Gastroesophageal sphincter (tissue), 4 donors: Measurements from ENCODE around the gene FOXL1. TPM values are rescaled to one million over a fixed set of nuclear protein-coding genes. Genes with fewer than 3 reads are reported as not detected.
A peak's percentile ranks its signal among the peaks of the same experiment; 100 is the strongest.

Experiments
- ATAC-seq: fragments of 150-250 bp; one replicate; pipeline ENCODE4 v1.9.1; 2016; ENCODE audit warnings: mild to moderate bottlenecking, moderate library complexity
- H3K27ac ChIP-seq, 4 donors: fragments of 200-600 bp; sonication (generic) in 3 of 4; 1 replicate in 3 of 4; 2 replicates in 1 of 4; pipeline ENCODE4 v1.5.1; 2016 to 2019
- H3K27me3 ChIP-seq: fragments of 200-600 bp; sonication (generic); one replicate; pipeline ENCODE4 v1.5.1; 2019
- H3K36me3 ChIP-seq, 2 donors: fragments of 200-600 bp; sonication (generic); one replicate each; pipeline ENCODE4 v1.5.1; 2019; ENCODE audit warnings: control low read depth in 1 of 2
- H3K4me1 ChIP-seq, 3 donors: fragments of 200-600 bp; sonication (generic); 1 replicate in 2 of 3; 2 replicates in 1 of 3; pipeline ENCODE4 v1.5.1; 2016 to 2019; ENCODE audit warnings: control low read depth in 2 of 3
- H3K4me3 ChIP-seq, 2 donors: fragments of 200-600 bp; sonication (generic); one replicate each; pipeline ENCODE4 v1.5.1; 2019; ENCODE audit warnings: mild to moderate bottlenecking in 1 of 2, moderate library complexity in 1 of 2
- H3K9me3 ChIP-seq, 3 donors: fragments of 200-600 bp; sonication (generic); one replicate each; pipeline ENCODE4 v1.5.1; 2017 to 2019; ENCODE audit warnings: control low read depth in 2 of 3
- EP300 ChIP-seq: sonication (generic); formaldehyde crosslinking; IDR thresholded peaks from one replicate; pipeline ENCODE4 v1.6.1; 2017; ENCODE audit warnings: antibody characterized with exemption, mild to moderate bottlenecking
- POLR2A ChIP-seq, 2 donors: fragments of 450-650 bp; IDR thresholded peaks; one replicate each; pipeline ENCODE4 v1.6.1; 2017; ENCODE audit warnings: antibody characterized with exemption in 2 of 2, mild to moderate bottlenecking in 2 of 2, moderate library complexity in 1 of 2
- POLR2AphosphoS5 ChIP-seq: sonication (generic); formaldehyde crosslinking; IDR thresholded peaks from one replicate; pipeline ENCODE4 v1.6.1; 2017; ENCODE audit warnings: antibody characterized with exemption
- WGBS, 2 donors: methylation state at CpG; one replicate each; pipeline ENCODE4 v1.1.5; 2018; ENCODE audit warnings: low coverage in 1 of 2; 5-methylcytosine and 5-hydroxymethylcytosine counted together
- total RNA-seq, 4 donors: library from RNA; depleted of rRNA; stranded (reverse); fragments of >200 nt; gene quantifications; one replicate each; pipeline ENCODE4 v1.1.0, GENCODE V29; 2016
- TF ChIP-seq, protein P1 (sequence below), 4 experiments: fragments of 200-600 bp in 2 of 4; fragments of 450-650 bp in 2 of 4; sonication (generic) in 1 of 4; IDR thresholded peaks; one replicate each; pipeline ENCODE4 v1.5.1; 2017 to 2019; ENCODE audit warnings: antibody characterized with exemption in 4 of 4, mild to moderate bottlenecking in 2 of 4, moderate library complexity in 2 of 4

FOXL1 gene
- total RNA-seq, 4 donors from 2014 or later = 0.25 to 0.81 (median 0.58) TPM; not detected in 1

DNA sequence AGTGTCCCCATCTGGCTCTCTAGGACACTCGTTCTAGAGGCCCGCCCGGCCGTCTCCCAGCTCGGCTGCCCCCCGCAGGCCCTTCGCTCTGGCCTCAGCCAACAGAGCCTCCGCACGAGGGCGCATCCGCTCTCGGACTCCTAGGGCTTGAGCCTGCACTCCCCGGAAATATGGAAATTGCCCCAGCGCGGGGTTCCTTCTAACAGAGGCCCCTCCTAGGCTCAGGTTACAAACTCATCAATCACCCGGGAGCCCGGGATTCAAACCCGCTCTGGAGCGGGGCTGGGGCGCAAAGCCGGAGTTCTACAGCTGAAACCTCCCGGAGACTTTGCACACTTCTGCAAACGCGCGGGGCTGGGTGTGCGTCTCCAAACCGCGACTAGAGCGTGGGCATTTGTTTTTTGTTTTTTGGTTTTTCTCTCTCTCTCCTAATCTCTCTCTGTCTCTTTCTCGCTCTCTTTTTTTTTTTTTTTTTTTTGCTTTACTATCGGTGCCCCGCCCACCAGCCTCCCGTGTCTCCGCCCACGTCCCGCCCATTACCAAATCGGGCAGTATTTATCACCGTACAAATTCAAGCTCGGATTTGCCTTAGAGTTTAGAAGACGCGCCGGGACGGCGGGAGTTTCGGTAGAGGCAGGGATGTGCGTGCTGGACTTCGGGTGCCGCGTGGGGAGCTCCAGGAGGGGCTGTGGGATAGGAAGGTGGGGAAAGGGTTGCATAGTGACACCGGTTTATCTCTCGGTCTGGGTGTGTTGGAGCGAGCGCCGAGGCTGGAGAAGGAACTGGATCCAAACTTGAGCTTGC, 2.4 kb upstream of the FOXL1 start:
- peak overlapping the region in 1 of 2 donors; percentile 38 for H3K4me3 ChIP-seq

DNA sequence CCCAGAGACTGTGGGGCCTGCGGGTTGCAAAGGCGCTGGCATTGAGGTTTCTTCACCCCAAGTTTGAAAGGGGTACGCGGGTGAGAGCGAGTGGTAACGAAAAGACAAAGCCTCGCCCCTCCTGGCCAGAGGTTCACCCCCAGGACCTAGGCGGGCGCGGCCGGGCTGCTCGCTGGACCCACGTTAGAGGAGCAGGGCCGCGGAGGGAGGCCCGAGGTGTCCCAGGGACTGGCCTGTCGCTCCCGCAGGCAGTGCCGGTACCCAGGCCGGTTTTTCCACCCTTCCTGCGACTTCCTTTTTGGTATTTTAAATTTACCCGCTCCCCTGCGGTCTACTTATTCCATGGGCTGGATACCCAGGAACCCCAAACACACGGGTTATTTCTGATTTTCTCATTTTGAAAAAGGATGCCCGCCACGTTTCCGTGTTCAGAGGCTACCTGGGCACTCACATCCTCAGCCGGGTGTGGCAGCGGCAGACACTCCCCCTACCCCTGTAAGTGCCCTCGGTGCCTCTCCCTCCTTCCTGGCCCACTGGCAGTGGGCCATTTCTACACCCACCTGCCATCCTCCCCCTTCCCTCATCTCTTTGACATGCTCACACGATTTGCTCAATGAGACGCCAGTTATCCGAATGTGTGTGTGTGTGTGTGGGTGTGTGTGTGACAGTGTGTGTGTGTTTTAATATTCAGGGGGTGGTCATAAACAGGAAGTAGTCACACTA, 1.6 kb upstream of the FOXL1 start:
- Histone ChIP-seq H3K36me3 (no peaks in the 10 kb centered on the region), H3K9me3 (no peaks in the 10 kb centered on the region), H3K4me3 (peak overlapping the region in 1 of 2 donors; percentile 38), H3K4me1 (peaks cover 0 to 38% (median 3%) of the 10 kb centered on the region in 3 donors), H3K27ac (peak overlapping the region in 3 of 4 donors; percentile 14 to 67 (median 20)), H3K27me3 (peaks cover 100% of the 10 kb centered on the region)
- WGBS, 2 donors = 34 to 41% methylated on average over 8 to 12 of the region's 33 CpGs
- no peak for TF ChIP-seq POLR2AphosphoS5
- no peak for TF ChIP-seq POLR2A (IDR thresholded peaks at IDR 0.05)
- TF ChIP-seq EP300 = no peak
- TF ChIP-seq, protein P1, sequence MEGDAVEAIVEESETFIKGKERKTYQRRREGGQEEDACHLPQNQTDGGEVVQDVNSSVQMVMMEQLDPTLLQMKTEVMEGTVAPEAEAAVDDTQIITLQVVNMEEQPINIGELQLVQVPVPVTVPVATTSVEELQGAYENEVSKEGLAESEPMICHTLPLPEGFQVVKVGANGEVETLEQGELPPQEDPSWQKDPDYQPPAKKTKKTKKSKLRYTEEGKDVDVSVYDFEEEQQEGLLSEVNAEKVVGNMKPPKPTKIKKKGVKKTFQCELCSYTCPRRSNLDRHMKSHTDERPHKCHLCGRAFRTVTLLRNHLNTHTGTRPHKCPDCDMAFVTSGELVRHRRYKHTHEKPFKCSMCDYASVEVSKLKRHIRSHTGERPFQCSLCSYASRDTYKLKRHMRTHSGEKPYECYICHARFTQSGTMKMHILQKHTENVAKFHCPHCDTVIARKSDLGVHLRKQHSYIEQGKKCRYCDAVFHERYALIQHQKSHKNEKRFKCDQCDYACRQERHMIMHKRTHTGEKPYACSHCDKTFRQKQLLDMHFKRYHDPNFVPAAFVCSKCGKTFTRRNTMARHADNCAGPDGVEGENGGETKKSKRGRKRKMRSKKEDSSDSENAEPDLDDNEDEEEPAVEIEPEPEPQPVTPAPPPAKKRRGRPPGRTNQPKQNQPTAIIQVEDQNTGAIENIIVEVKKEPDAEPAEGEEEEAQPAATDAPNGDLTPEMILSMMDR (IDR thresholded peaks at IDR 0.05) = no peak
- ATAC-seq = no peak

More for the DNA sequence above, 2.4 kb upstream of the FOXL1 start:
- Histone ChIP-seq H3K4me1 (peaks cover 0 to 38% (median 3%) of the 10 kb centered on the region in 3 donors), H3K27me3 (peaks cover 100% of the 10 kb centered on the region), H3K27ac (peak overlapping the region in 3 of 4 donors; percentile 14 to 67 (median 20)), H3K36me3 (no peaks in the 10 kb centered on the region), H3K9me3 (no peaks in the 10 kb centered on the region)
- TF ChIP-seq, protein P1 (IDR thresholded peaks at IDR 0.05) = peak in 2 of 4 experiments; percentile 18 to 52
- TF ChIP-seq EP300 = no peak
- TF ChIP-seq POLR2A (IDR thresholded peaks at IDR 0.05) = no peak
- TF ChIP-seq POLR2AphosphoS5 = peak; percentile 41
- peak; percentile 50 for ATAC-seq
- 0 to 1% methylated on average over 5 to 18 of the region's 54 CpGs for WGBS, 2 donors

- H3K27me3 ChIP-seq = peaks cover 97% of the 10 kb centered on the region
- no peak overlapping the region for H3K4me3 ChIP-seq
- ATAC-seq = no peak
- H3K27ac ChIP-seq = peak overlapping the region in 3 of 4 donors; percentile 27 to 67 (median 55)
- TF ChIP-seq, protein P1 (IDR thresholded peaks at IDR 0.05) = no peak
- TF ChIP-seq EP300 = no peak
- TF ChIP-seq POLR2AphosphoS5 = no peak
- no peak for TF ChIP-seq POLR2A (IDR thresholded peaks at IDR 0.05)
- no peaks in the 10 kb centered on the region for H3K36me3 ChIP-seq
- WGBS, 2 donors = 30 to 57% methylated on average over 2 to 9 of the region's 12 CpGs
- H3K9me3 ChIP-seq = no peaks in the 10 kb centered on the region
- H3K4me1 ChIP-seq = peaks cover 0 to 38% (median 3%) of the 10 kb centered on the region in 3 donors
Measured at GRCh38 chr16:86577314-86577971, 906 bp upstream of the FOXL1 start.

DNA sequence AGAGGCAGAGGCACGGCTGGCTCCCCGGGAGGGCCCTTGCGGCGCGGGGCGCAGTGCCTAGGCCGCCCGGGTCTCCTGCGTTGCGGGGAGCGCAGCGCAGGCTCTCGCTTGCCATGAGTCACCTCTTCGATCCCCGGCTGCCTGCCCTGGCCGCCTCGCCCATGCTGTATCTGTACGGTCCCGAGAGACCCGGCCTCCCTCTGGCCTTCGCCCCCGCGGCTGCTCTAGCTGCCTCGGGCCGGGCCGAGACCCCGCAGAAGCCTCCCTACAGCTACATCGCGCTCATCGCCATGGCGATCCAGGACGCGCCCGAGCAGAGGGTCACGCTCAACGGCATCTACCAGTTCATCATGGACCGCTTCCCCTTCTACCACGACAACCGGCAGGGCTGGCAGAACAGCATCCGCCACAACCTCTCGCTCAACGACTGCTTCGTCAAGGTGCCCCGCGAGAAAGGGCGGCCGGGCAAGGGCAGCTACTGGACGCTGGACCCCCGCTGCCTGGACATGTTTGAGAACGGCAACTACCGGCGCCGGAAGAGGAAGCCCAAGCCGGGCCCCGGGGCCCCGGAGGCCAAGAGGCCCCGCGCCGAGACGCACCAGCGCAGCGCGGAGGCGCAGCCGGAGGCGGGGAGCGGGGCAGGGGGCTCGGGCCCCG, 390 bp downstream of the FOXL1 start:
- Histone ChIP-seq H3K4me1 (peaks cover 0 to 38% (median 3%) of the 10 kb centered on the region in 3 donors), H3K27me3 (peaks cover 95% of the 10 kb centered on the region), H3K27ac (peak overlapping the region in 3 of 4 donors; percentile 27 to 67 (median 55)), H3K9me3 (no peaks in the 10 kb centered on the region), H3K4me3 (peak overlapping the region in 1 of 2 donors; percentile 34), H3K36me3 (no peaks in the 10 kb centered on the region)
- 10% methylated on average over 9 of the region's 69 CpGs; no CpG with 5 or more reads in 1 of the 2 donors for WGBS, 2 donors
- TF ChIP-seq POLR2A (IDR thresholded peaks at IDR 0.05) = no peak
- TF ChIP-seq EP300 = no peak
- TF ChIP-seq POLR2AphosphoS5 = no peak
- TF ChIP-seq, protein P1 (IDR thresholded peaks at IDR 0.05) = no peak
- no peak for ATAC-seq
